SK-N-SH (cell line): ENCODE measurements around the gene TFF1. TPM values are rescaled to one million over a fixed set of nuclear protein-coding genes. Genes with fewer than 3 reads are reported as not detected.

Source experiments
- CTCF ChIA-PET: fragments of 300-600, 350-600 bp; formaldehyde crosslinking; extraction: SDS; loops from one replicate; lab custom pipeline; 2021; lab: Yijun Ruan, JAX
- POLR2A ChIA-PET: fragments of 350-600 bp; sonication (Branson Sonifier 250); formaldehyde crosslinking; extraction: SDS; loops from one replicate; lab custom pipeline; 2020; ENCODE audit warnings: antibody characterized with exemption, inconsistent platforms; lab: Yijun Ruan, JAX
- DNase-seq: peaks from one replicate; pipeline ENCODE4 v3.0.0; 2012
- H2AFZ ChIP-seq: fragments of 200-600 bp; sonication (generic); 2 replicates; pipeline ENCODE4 v1.8.1; 2016; ENCODE audit warnings: antibody characterized with exemption, mild to moderate bottlenecking, low read depth
- H3F3A ChIP-seq: fragments of 200-600 bp; sonication (generic); replicated peaks from 2 replicates; pipeline ENCODE3; 2016; ENCODE audit warnings: antibody characterized with exemption, mild to moderate bottlenecking; ENCODE audit not compliant: insufficient read depth
- H3K27ac ChIP-seq, 2 experiments: fragments of 200-500 bp in 1 of 2; fragments of 200-600 bp in 1 of 2; sonication (Bioruptor generic) in 1 of 2; sonication (generic), shearing (Covaris generic) in 1 of 2; 2 replicates each; pipeline versions ENCODE4 v1.5.1 to v1.6.1; 2014 to 2016; ENCODE audit warnings: low read depth in 2 of 2, inconsistent platforms in 1 of 2, low read length in 1 of 2, mild to moderate bottlenecking in 1 of 2, mixed read lengths in 1 of 2
- H3K27me3 ChIP-seq: fragments of 200-600 bp; sonication (generic), shearing (Covaris generic); 2 replicates; pipeline ENCODE4 v1.6.1; 2016; ENCODE audit warnings: mixed run types; ENCODE audit not compliant: insufficient read depth
- H3K36me3 ChIP-seq, 2 experiments: fragments of 200-500 bp in 1 of 2; fragments of 200-600 bp in 1 of 2; sonication (Bioruptor generic) in 1 of 2; sonication (generic) in 1 of 2; replicated peaks in 1 of 2; 2 replicates each; pipeline versions ENCODE3 to v1.5.1; 2014 to 2016; ENCODE audit warnings: low read length in 1 of 2, mild to moderate bottlenecking in 1 of 2; ENCODE audit not compliant: insufficient read depth in 2 of 2, control insufficient read depth in 1 of 2
- H3K4me1 ChIP-seq, 2 experiments: fragments of 200-500 bp in 1 of 2; fragments of 200-600 bp in 1 of 2; sonication (Bioruptor generic) in 1 of 2; sonication (generic), shearing (Covaris generic) in 1 of 2; 2 replicates each; pipeline versions ENCODE4 v1.5.1 to v1.6.1; 2014 to 2016; ENCODE audit warnings: low read depth in 1 of 2, low read length in 1 of 2, mixed run types in 1 of 2; ENCODE audit not compliant: insufficient read depth in 2 of 2, control insufficient read depth in 1 of 2
- H3K4me2 ChIP-seq: fragments of 200-600 bp; sonication (generic), shearing (Covaris generic); 2 replicates; pipeline ENCODE4 v1.6.1; 2017; ENCODE audit warnings: mixed run types
- H3K4me3 ChIP-seq, 2 experiments: fragments of 200-500 bp in 1 of 2; fragments of 200-600 bp in 1 of 2; sonication (Bioruptor generic) in 1 of 2; sonication (generic), shearing (Covaris generic) in 1 of 2; 2 replicates each; pipeline versions ENCODE4 v1.5.1 to v1.8.1; 2014 to 2016; ENCODE audit warnings: low read depth in 2 of 2, inconsistent platforms in 1 of 2, low read length in 1 of 2, mild to moderate bottlenecking in 1 of 2, mixed read lengths in 1 of 2, moderate library complexity in 1 of 2
- H3K79me2 ChIP-seq: fragments of 200-600 bp; sonication (generic); 2 replicates; pipeline ENCODE4 v1.8.1; 2017; ENCODE audit warnings: mild to moderate bottlenecking; ENCODE audit not compliant: insufficient read depth
- H3K9ac ChIP-seq: fragments of 200-600 bp; sonication (generic); 2 replicates; pipeline ENCODE4 v1.6.1; 2017; ENCODE audit warnings: mixed run types
- H3K9me2 ChIP-seq: fragments of 200-600 bp; sonication (generic); 2 replicates; pipeline ENCODE4 v1.6.1; 2017; ENCODE audit warnings: mixed run types
- H3K9me3 ChIP-seq: fragments of 200-600 bp; sonication (generic); 2 replicates; pipeline ENCODE4 v1.6.1; 2017; ENCODE audit warnings: mixed run types, mild to moderate bottlenecking, moderate library complexity
- H4K20me1 ChIP-seq: fragments of 200-600 bp; sonication (generic); 2 replicates; pipeline ENCODE4 v1.6.1; 2017; ENCODE audit warnings: mild to moderate bottlenecking, mixed run types; ENCODE audit not compliant: insufficient read depth
- CHD2 ChIP-seq: fragments of 150-350 bp; IDR thresholded peaks from 2 replicates; pipeline ENCODE4 v1.6.1; 2018; ENCODE audit warnings: low read length; ENCODE audit not compliant: partially characterized antibody
- FOSL2 ChIP-seq: IDR thresholded peaks from 2 replicates; pipeline ENCODE4 v1.4.0; 2012; ENCODE audit warnings: low read depth, mild to moderate bottlenecking, moderate library complexity, borderline replicate concordance
- GABPA ChIP-seq: IDR thresholded peaks from 2 replicates; pipeline ENCODE4 v1.4.0; 2012; ENCODE audit warnings: low read depth, mild to moderate bottlenecking
- GATA2 ChIP-seq: sonication (generic); formaldehyde crosslinking; IDR thresholded peaks from 2 replicates; pipeline ENCODE4 v1.5.0; 2020; ENCODE audit warnings: mild to moderate bottlenecking, missing genetic modification reagents
- IRF3 ChIP-seq: fragments of 150-350 bp; IDR thresholded peaks from 2 replicates; pipeline ENCODE4 v1.6.1; 2016; ENCODE audit warnings: mild to moderate bottlenecking, low read depth, low read length
- MAX ChIP-seq: IDR thresholded peaks from 2 replicates; pipeline ENCODE4 v1.4.0; 2012; ENCODE audit warnings: low read depth
- PBX3 ChIP-seq: IDR thresholded peaks from 2 replicates; pipeline ENCODE4; 2012
- RCOR1 ChIP-seq: fragments of 150-350 bp; IDR thresholded peaks from 2 replicates; pipeline ENCODE4 v1.6.1; 2017; ENCODE audit warnings: antibody characterized with exemption, low read length
- REST ChIP-seq: IDR thresholded peaks from 2 replicates; pipeline ENCODE4 v1.6.1; 2012; ENCODE audit warnings: mild to moderate bottlenecking, low read depth, low read length, moderate library complexity
- SMC3 ChIP-seq: IDR thresholded peaks from 2 replicates; pipeline ENCODE4 v1.6.1; 2012; ENCODE audit warnings: low read depth, low read length, improper control_type of control experiment
- TAF1 ChIP-seq: IDR thresholded peaks from 2 replicates; pipeline ENCODE4 v1.6.1; 2012; ENCODE audit warnings: low read depth, mild to moderate bottlenecking, low read length, moderate library complexity, borderline replicate concordance
- USF1 ChIP-seq: IDR thresholded peaks from 2 replicates; pipeline ENCODE4 v1.4.0; 2012; ENCODE audit warnings: low read depth, borderline replicate concordance
- USF2 ChIP-seq: fragments of 150-350 bp; IDR thresholded peaks from 2 replicates; pipeline ENCODE4 v1.6.1; 2017; ENCODE audit warnings: antibody characterized with exemption, low read length, low read depth, borderline replicate concordance
- WGBS: methylation state at CpG from one replicate; pipeline ENCODE4 v1.1.6; 2017; ENCODE audit warnings: low lambda C conversion rate; 5-methylcytosine and 5-hydroxymethylcytosine counted together
- polyA plus RNA-seq, 3 experiments: library from polyadenylated mRNA; depleted of rRNA; stranded (reverse); fragments of >200 nt; gene quantifications; 2 replicates each; pipeline ENCODE4 v1.2.3, GENCODE V29; 2012

Gene TFF1
- polyA plus RNA-seq, 1 of the 3 experiments (the other 2 are of a cell fraction) = not detected

GRCh38 chr21:42391297-42391696 lies 25.0 kb upstream of the TFF1 start (continued):
- TF ChIP-seq REST = no peak
- no peak for TF ChIP-seq TAF1
- TF ChIP-seq USF2 = no peak
- no peak for TF ChIP-seq GATA2
- no peak for TF ChIP-seq RCOR1
- TF ChIP-seq PBX3 = no peak
- TF ChIP-seq USF1 = no peak

GRCh38 chr21:42390696-42391095 lies 24.4 kb upstream of the TFF1 start:
- no peak overlapping the region for H3K4me2 ChIP-seq
- WGBS = 15% methylated on average over 2 of the region's 2 CpGs
- no peaks in the 10 kb centered on the region for H3K79me2 ChIP-seq
- no peaks in the 10 kb centered on the region for H3K9me2 ChIP-seq
- DNase-seq = no peak
- no peaks in the 10 kb centered on the region for H3K27me3 ChIP-seq
- no peaks in the 10 kb centered on the region for H3K4me1 ChIP-seq
- H3K4me3 ChIP-seq = no peak overlapping the region
- no peaks in the 10 kb centered on the region for H3F3A ChIP-seq
- H3K9ac ChIP-seq = no peak overlapping the region
- H3K9me3 ChIP-seq = no peaks in the 10 kb centered on the region
- ChIA-PET CTCF (no interaction called here), POLR2A (no interaction called here)
- no peaks in the 10 kb centered on the region for H4K20me1 ChIP-seq
- no peak overlapping the region for H3K27ac ChIP-seq
- no peaks in the 10 kb centered on the region for H3K36me3 ChIP-seq
- H2AFZ ChIP-seq = no peak overlapping the region
- TF ChIP-seq IRF3 (no peak), MAX (no peak), FOSL2 (no peak), GABPA (no peak), CHD2 (no peak), GATA2 (no peak), SMC3 (no peak), TAF1 (no peak)
